Fibroblast of the aortic adventitia (primary cell): ENCODE measurements around the gene CEBPA. TPM values are rescaled to one million over a fixed set of nuclear protein-coding genes. Genes with fewer than 3 reads are reported as not detected.

ENCODE experiments used
- DNase-seq: peaks from one replicate; pipeline ENCODE4 v3.0.0-alpha.2; 2010; ENCODE audit warnings: low read depth
- H3K4me3 ChIP-seq: 2 replicates; pipeline ENCODE4 v1.5.1; 2011; ENCODE audit warnings: low read depth, mild to moderate bottlenecking, control low read depth, low read length, moderate library complexity
- CTCF ChIP-seq: IDR thresholded peaks from 2 replicates; pipeline ENCODE4 v1.5.1; 2011; ENCODE audit warnings: mild to moderate bottlenecking, low read length, control low read depth, inconsistent platforms; ENCODE audit not compliant: insufficient read depth
- total RNA-seq: library from RNA; depleted of rRNA; stranded (reverse); fragments of >200 nt; gene quantifications from 2 replicates; pipeline ENCODE4 v1.2.3, GENCODE V29; 2012; ENCODE audit warnings: low replicate concordance

CEBPA gene
- total RNA-seq, 1 donor = 0.18 TPM

GRCh38 chr19:33345163-33345562 lies 42.8 kb upstream of the CEBPA start:
- no peak overlapping the region for H3K4me3 ChIP-seq
- no peak for DNase-seq
- no peak for TF ChIP-seq CTCF

GRCh38 chr19:33344573-33344925 lies 42.2 kb upstream of the CEBPA start:
- no peak for DNase-seq
- no peak for TF ChIP-seq CTCF
- H3K4me3 ChIP-seq = no peak overlapping the region

- H3K4me3 ChIP-seq = no peak overlapping the region
- no peak for TF ChIP-seq CTCF
- DNase-seq = peak; percentile 24
Measured at GRCh38 chr19:33343859-33344572, 41.7 kb upstream of the CEBPA start.

GRCh38 chr19:33343301-33343700 lies 41.0 kb upstream of the CEBPA start:
- no peak for DNase-seq

GRCh38 chr19:33340991-33341390 lies 38.7 kb upstream of the CEBPA start:
- DNase-seq = no peak
- TF ChIP-seq CTCF = no peak
- no peak overlapping the region for H3K4me3 ChIP-seq

More at GRCh38 chr19:33343301-33343700, 41.0 kb upstream of the CEBPA start:
- no peak overlapping the region for H3K4me3 ChIP-seq
- TF ChIP-seq CTCF = no peak

- no peak for TF ChIP-seq CTCF
- no peak for DNase-seq
- H3K4me3 ChIP-seq = no peak overlapping the region
Measured at GRCh38 chr19:33339016-33339984, 37.0 kb upstream of the CEBPA start.
